Left ventricle myocardium inferior (tissue), 1 donor: ENCODE measurements around the gene IL9R. TPM values are rescaled to one million over a fixed set of nuclear protein-coding genes. Genes with fewer than 3 reads are reported as not detected.
"Not testable (repeated sequence)": the region's sequence is repeated elsewhere in the genome, so short reads cannot be mapped to it uniquely, and the experiment has no call there.

Source experiments
- DNase-seq: peaks from one replicate; pipeline ENCODE4 v3.0.0-alpha.2; 2020
- H3K27ac ChIP-seq: fragments of 200-600 bp; replicated peaks from 2 replicates; pipeline ENCODE4 v1.8.0; 2021
- H3K27me3 ChIP-seq: fragments of 200-600 bp; 2 replicates; pipeline ENCODE4 v1.8.0; 2021; ENCODE audit warnings: low read depth
- H3K36me3 ChIP-seq: fragments of 200-600 bp; 2 replicates; pipeline ENCODE4 v1.8.0; 2021
- H3K4me1 ChIP-seq: fragments of 200-600 bp; 2 replicates; pipeline ENCODE4 v1.8.0; 2021
- H3K4me3 ChIP-seq: fragments of 200-600 bp; 2 replicates; pipeline ENCODE4 v1.8.0; 2021; ENCODE audit warnings: mild to moderate bottlenecking, moderate library complexity
- H3K9me3 ChIP-seq: fragments of 200-600 bp; replicated peaks from 2 replicates; pipeline ENCODE4 v1.8.0; 2021
- intact Hi-C: fragments of 100-400 bp; cut with micrococcal nuclease; formaldehyde crosslinking; loops from one replicate; pipeline ENCODE4 v1.11.0; 2022
- total RNA-seq: library from RNA; stranded (reverse); fragmentation: NEBNext Ultra II Directional; extraction: Animal tissue kit (Norgen Biotek cat#: 25700); gene quantifications from one replicate; pipeline ENCODE4 v1.2.1, GENCODE V29; 2021
- donor health status: DM: no; HTN: yes; CAD: no; lungs with severe emphysema.

The IL9R gene
- total RNA-seq, 1 donor from 2014 or later = not detected

GRCh38 chrX:156024949-156025492 lies 27.5 kb downstream of the IL9R start:
- H3K27ac ChIP-seq, H3K36me3 ChIP-seq, H3K27me3 ChIP-seq, DNase-seq, H3K4me3 ChIP-seq, H3K9me3 ChIP-seq, H3K4me1 ChIP-seq, intact Hi-C loops: not testable (repeated sequence)

- H3K27me3 ChIP-seq, H3K9me3 ChIP-seq, intact Hi-C loops, H3K4me1 ChIP-seq, H3K27ac ChIP-seq, H3K4me3 ChIP-seq, H3K36me3 ChIP-seq, DNase-seq: not testable (repeated sequence)
These were observed 31.2 kb downstream of the IL9R start for GRCh38 chrX:156028653-156029237.

- H3K27me3 ChIP-seq, DNase-seq, H3K9me3 ChIP-seq, H3K4me1 ChIP-seq, H3K27ac ChIP-seq, H3K4me3 ChIP-seq, H3K36me3 ChIP-seq, intact Hi-C loops: not testable (repeated sequence)
These were observed 31.8 kb downstream of the IL9R start for GRCh38 chrX:156029296-156029695.

- H3K4me3 ChIP-seq, DNase-seq, H3K9me3 ChIP-seq, H3K27me3 ChIP-seq, H3K36me3 ChIP-seq, H3K4me1 ChIP-seq, intact Hi-C loops, H3K27ac ChIP-seq: not testable (repeated sequence)
These were observed 32.4 kb downstream of the IL9R start for GRCh38 chrX:156029707-156030442.

- intact Hi-C loops, H3K27me3 ChIP-seq, DNase-seq: not testable (repeated sequence)
These were observed 33.0 kb downstream of the IL9R start for GRCh38 chrX:156030474-156030873.

More at GRCh38 chrX:156030474-156030873, 33.0 kb downstream of the IL9R start:
- not testable (repeated sequence) for H3K27ac ChIP-seq, H3K4me3 ChIP-seq, H3K36me3 ChIP-seq, H3K4me1 ChIP-seq, H3K9me3 ChIP-seq

Other genes starting within 250 kb of the IL9R start
- gene VAMP7, start 116.4 kb upstream of the IL9R start, total RNA-seq = 21.4 TPM